K562 (cell line): ENCODE measurements around the gene CCDC137. TPM values are rescaled to one million over a fixed set of nuclear protein-coding genes. Genes with fewer than 3 reads are reported as not detected.

Experiments
- ARNT ChIP-seq, 2 experiments: fragments of 450-650 bp; IDR thresholded peaks; 2 replicates each; pipeline ENCODE4 v1.6.1; 2016; ENCODE audit warnings: mild to moderate bottlenecking in 1 of 2
- BRF2 ChIP-seq: IDR thresholded peaks from 3 replicates; pipeline ENCODE4 v1.6.1; 2011; ENCODE audit warnings: borderline replicate concordance, mild to moderate bottlenecking; ENCODE audit not compliant: insufficient read length, insufficient read depth
- CBFA2T3 ChIP-seq: fragments of 450-650 bp; IDR thresholded peaks from 2 replicates; pipeline ENCODE4 v1.6.1; 2017
- FOXA3 ChIP-seq, 2 experiments: fragments of 450-650 bp in 1 of 2; sonication (generic) in 1 of 2; formaldehyde crosslinking; IDR thresholded peaks in 1 of 2; conservative IDR thresholded peaks in 1 of 2; 2 replicates each; pipeline versions ENCODE4 v1.4.0 to v1.8.0; 2020 to 2022; ENCODE audit warnings: mild to moderate bottlenecking in 2 of 2, missing genetic modification reagents in 1 of 2
- FOXK2 ChIP-seq, 2 experiments: fragments of 450-650 bp; IDR thresholded peaks in 1 of 2; conservative IDR thresholded peaks in 1 of 2; 2 replicates each; pipeline ENCODE4 v1.6.1; 2016; ENCODE audit warnings: low read depth in 2 of 2, mild to moderate bottlenecking in 1 of 2
- HIVEP1 ChIP-seq: fragments of 250-450 bp; sonication (Bioruptor Pico); IDR thresholded peaks from 2 replicates; pipeline ENCODE4 v1.4.0; 2020; ENCODE audit warnings: mild to moderate bottlenecking
- HNRNPUL1 ChIP-seq: fragments of 200-400 bp; formaldehyde crosslinking; IDR thresholded peaks from 2 replicates; pipeline ENCODE4 v1.6.1; 2017; ENCODE audit warnings: low read length
- HOXB6 ChIP-seq: fragments of 250-450 bp; sonication (Bioruptor Pico); IDR thresholded peaks from 2 replicates; pipeline ENCODE4 v1.5.1; 2022; ENCODE audit warnings: mild to moderate bottlenecking, borderline replicate concordance
- ILF3 ChIP-seq: fragments of 450-650 bp; IDR thresholded peaks from 2 replicates; pipeline ENCODE4 v1.6.1; 2018; ENCODE audit warnings: antibody characterized with exemption, mild to moderate bottlenecking, moderate library complexity, borderline replicate concordance
- KAT7 ChIP-seq: sonication (generic); formaldehyde crosslinking; IDR thresholded peaks from 2 replicates; pipeline ENCODE4 v1.8.0; 2022; ENCODE audit warnings: missing genetic modification reagents, mild to moderate bottlenecking, borderline replicate concordance
- MBD2 ChIP-seq: sonication (generic); IDR thresholded peaks from 2 replicates; pipeline ENCODE4 v1.6.1; 2016; ENCODE audit warnings: low read depth, borderline replicate concordance
- NEUROD1 ChIP-seq: fragments of 150-350 bp; IDR thresholded peaks from 2 replicates; pipeline ENCODE4 v1.6.1; 2014; ENCODE audit warnings: borderline replicate concordance, low read length, low read depth; ENCODE audit not compliant: partially characterized antibody
- RBM17 ChIP-seq: fragments of 200-400 bp; formaldehyde crosslinking; IDR thresholded peaks from 2 replicates; pipeline ENCODE4 v1.6.1; 2017; ENCODE audit warnings: low read depth, mild to moderate bottlenecking, low read length, borderline replicate concordance
- RNF2 ChIP-seq: sonication (generic); IDR thresholded peaks from 2 replicates; pipeline ENCODE4 v1.6.1; 2016
- SIN3A ChIP-seq, 2 experiments: fragments of 150-350 bp in 1 of 2; IDR thresholded peaks; 2 replicates each; pipeline ENCODE4 v1.6.1; 2011 to 2016; ENCODE audit warnings: borderline replicate concordance in 2 of 2, low read depth in 2 of 2, low read length in 2 of 2, mild to moderate bottlenecking in 2 of 2, moderate library complexity in 2 of 2; ENCODE audit not compliant: control insufficient read depth in 1 of 2
- SNRNP70 ChIP-seq: fragments of 200-400 bp; formaldehyde crosslinking; optimal IDR thresholded peaks from 2 replicates; pipeline ENCODE3; 2017; ENCODE audit warnings: low read depth, low read length
- TCF3 ChIP-seq: sonication (generic); formaldehyde crosslinking; IDR thresholded peaks from 2 replicates; pipeline ENCODE4 v1.4.0; 2020; ENCODE audit warnings: mild to moderate bottlenecking, missing genetic modification reagents
- TFAP4 ChIP-seq: sonication (generic); formaldehyde crosslinking; IDR thresholded peaks from 2 replicates; pipeline ENCODE4 v1.8.0; 2022; ENCODE audit warnings: missing genetic modification reagents, mild to moderate bottlenecking, moderate library complexity, borderline replicate concordance
- TRIM24 ChIP-seq, 2 experiments: fragments of 450-650 bp; IDR thresholded peaks; 2 replicates each; pipeline ENCODE4 v1.6.1; 2016
- YY1 ChIP-seq, 3 experiments: IDR thresholded peaks; 2 replicates each; pipeline ENCODE4 v1.6.1; 2011; ENCODE audit warnings: low read length in 2 of 3, mild to moderate bottlenecking in 2 of 3, moderate library complexity in 2 of 3, borderline replicate concordance in 1 of 3, control low read depth in 1 of 3, low read depth in 1 of 3; ENCODE audit not compliant: insufficient read depth in 3 of 3, insufficient replicate concordance in 2 of 3, control insufficient read depth in 1 of 3, insufficient read length in 1 of 3; ENCODE audit errors: extremely low read depth in 1 of 3
- ZBED1 ChIP-seq: IDR thresholded peaks from 2 replicates; pipeline ENCODE4 v1.6.1; 2014
- ZBTB2 ChIP-seq: fragments of 450-650 bp; IDR thresholded peaks from 2 replicates; pipeline ENCODE4 v1.6.1; 2016; ENCODE audit warnings: antibody characterized with exemption
- ZEB2 ChIP-seq: fragments of 450-650 bp; IDR thresholded peaks from 2 replicates; pipeline ENCODE4 v1.6.1; 2016
- ZNF324 ChIP-seq: fragments of 250-450 bp; sonication (Bioruptor Pico); IDR thresholded peaks from 2 replicates; pipeline ENCODE4 v1.4.0; 2020; ENCODE audit warnings: mild to moderate bottlenecking
- ZNF384 ChIP-seq: IDR thresholded peaks from 2 replicates; pipeline ENCODE4 v1.6.1; 2012; ENCODE audit warnings: low read depth, low read length, improper control_type of control experiment
- ZNF444 ChIP-seq: fragments of 250-450 bp; sonication (Bioruptor Pico); IDR thresholded peaks from 2 replicates; pipeline ENCODE4 v1.4.0; 2020; ENCODE audit warnings: mild to moderate bottlenecking, moderate library complexity
- ZNF584 ChIP-seq: fragments of 200-800 bp; sonication (Bioruptor generic); IDR thresholded peaks from 2 replicates; pipeline ENCODE4 v1.6.1; 2016; ENCODE audit warnings: low read depth, mild to moderate bottlenecking, missing genetic modification characterization, missing compliant biosample characterization
- ZNF780A ChIP-seq: fragments of 250-450 bp; sonication (Bioruptor Pico); IDR thresholded peaks from 2 replicates; pipeline ENCODE4 v1.5.0; 2021; ENCODE audit warnings: mild to moderate bottlenecking
- polyA plus RNA-seq, 8 experiments: library from polyadenylated mRNA; depleted of rRNA in 4 of 8; stranded (reverse) in 5 of 8; unstranded in 3 of 8; fragments of >200 nt; fragmentation: Nextera tagmentation in 2 of 8; fragmentation: Illumina TruSeq in 1 of 8; extraction: Ambion mirVana in 2 of 8; extraction: Trizol in 1 of 8; gene quantifications; 2 replicates each; pipeline versions ENCODE4 v1.2.1 to v1.2.3, GENCODE V29; 2011 to 2014; ENCODE audit warnings: inconsistent platforms in 1 of 8, missing spikeins in 1 of 8
- total RNA-seq, 7 experiments: library from RNA; depleted of rRNA in 6 of 7; stranded (reverse); fragments of >200 nt in 6 of 7; fragmentation: Illumina TruSeq in 2 of 7; extraction: Trizol in 2 of 7; gene quantifications; 2 replicates each; pipeline versions ENCODE4 v1.2.1 to v1.2.3, GENCODE V29; 2011 to 2021; ENCODE audit warnings: low replicate concordance in 1 of 7

CCDC137 gene
- total and polyA plus RNA-seq, 9 of the 15 experiments (the other 6 are each of a cell fraction or from before 2014, with no cell fraction given), result 2.3 to 68.1 (median 38.3) TPM

- TF ChIP-seq ZEB2, result no peak
- 0 out of 2 replicates have a peak, but pooled peaks have one; percentile 18 for TF ChIP-seq RNF2
- no peak for TF ChIP-seq FOXK2 (conservative IDR thresholded peaks at IDR 0.05 in 1 of 2, IDR thresholded peaks at IDR 0.05 in 1 of 2; ENCODE audit: low read depth in 2 of 2)
- TF ChIP-seq TRIM24 (IDR thresholded peaks at IDR 0.05), result no peak
- TF ChIP-seq ZNF324 (CRISPR knock-in tag), result no peak
- no peak for TF ChIP-seq MBD2
- no peak for TF ChIP-seq ZNF780A (CRISPR knock-in tag)
- peak; percentile 54; the same call in 1 of the 2 replicates for TF ChIP-seq ILF3
- TF ChIP-seq SIN3A (IDR thresholded peaks at IDR 0.05; ENCODE audit: borderline replicate concordance in 2 of 2, control insufficient read depth in 1 of 2, low read depth in 2 of 2, low read length in 2 of 2), result peak in 1 of 2 experiments; percentile 9; a peak in 1 of 4 replicates
- TF ChIP-seq ZNF584, result no peak
- no peak for TF ChIP-seq YY1 (IDR thresholded peaks at IDR 0.05; ENCODE audit: borderline replicate concordance in 1 of 3, control insufficient read depth in 1 of 3, extremely low read depth in 1 of 3, insufficient read depth in 3 of 3, insufficient read length in 1 of 3, insufficient replicate concordance in 2 of 3, low read depth in 1 of 3, low read length in 2 of 3)
- no peak for TF ChIP-seq BRF2
- no peak for TF ChIP-seq ZNF444 (CRISPR knock-in tag)
- no peak for TF ChIP-seq ZNF384
- TF ChIP-seq HIVEP1 (CRISPR knock-in tag), result no peak
- TF ChIP-seq HOXB6 (CRISPR knock-in tag), result no peak
- TF ChIP-seq TFAP4, result no peak
- TF ChIP-seq HNRNPUL1, result peak; percentile 82; the same call in 1 of the 2 replicates
- TF ChIP-seq KAT7 (CRISPR knock-in tag), result no peak
- no peak for TF ChIP-seq RBM17
- no peak for TF ChIP-seq CBFA2T3
- TF ChIP-seq SNRNP70, result no peak
- no peak for TF ChIP-seq ARNT (IDR thresholded peaks at IDR 0.05)
- TF ChIP-seq NEUROD1, result no peak
- no peak for TF ChIP-seq TCF3 (CRISPR knock-in tag)
- no peak for TF ChIP-seq FOXA3 (CRISPR knock-in tag; conservative IDR thresholded peaks at IDR 0.05 in 1 of 2, IDR thresholded peaks at IDR 0.05 in 1 of 2)
- TF ChIP-seq ZBTB2, result 0 out of 2 replicates have a peak, but pooled peaks have one; percentile 20
- TF ChIP-seq ZBED1, result no peak
These were observed 46.0 kb downstream of the CCDC137 start (continued) for GRCh38 chr17:81712468-81713003.
